Activated naive CD4-positive, alpha-beta T cell treated with anti-CD3 and anti-CD28 coated beads, Interleukin-2, amount 10 ng/mL, durations not matched to agents 7 days and 5 days (primary cell): Measurements from ENCODE around the gene ME3.
A peak's percentile ranks its signal among the peaks of the same experiment; 100 is the strongest.
"Not testable (repeated sequence)": the region's sequence is repeated elsewhere in the genome, so short reads cannot be mapped to it uniquely, and the experiment has no call there.

Experiments
- CTCF ChIA-PET: fragments of 350-600 bp; sonication (Branson Sonifier 250); formaldehyde crosslinking; loops from one replicate; lab custom pipeline; 2021; ENCODE audit warnings: antibody characterized with exemption; lab: Charles Lee
- DNase-seq: peaks from one replicate; pipeline ENCODE4 v3.0.0-alpha.2; 2020
- H3K27ac Mint-ChIP-seq: one replicate; pipeline ENCODE4 v1.8.0; 2021; ENCODE audit warnings: mild to moderate bottlenecking, moderate library complexity, mixed read lengths
- H3K27me3 Mint-ChIP-seq: one replicate; pipeline ENCODE4 v1.8.0; 2021; ENCODE audit warnings: mild to moderate bottlenecking, mixed read lengths
- H3K36me3 Mint-ChIP-seq: one replicate; pipeline ENCODE4 v1.8.0; 2021; ENCODE audit warnings: mixed read lengths
- H3K4me1 Mint-ChIP-seq: one replicate; pipeline ENCODE4 v1.8.0; 2021; ENCODE audit warnings: mixed read lengths
- H3K4me3 Mint-ChIP-seq: one replicate; pipeline ENCODE4 v1.8.0; 2021; ENCODE audit warnings: mild to moderate bottlenecking, moderate library complexity, mixed read lengths
- H3K9me3 Mint-ChIP-seq: one replicate; pipeline ENCODE4 v1.8.0; 2021; ENCODE audit warnings: mixed read lengths

ME3 gene

DNA sequence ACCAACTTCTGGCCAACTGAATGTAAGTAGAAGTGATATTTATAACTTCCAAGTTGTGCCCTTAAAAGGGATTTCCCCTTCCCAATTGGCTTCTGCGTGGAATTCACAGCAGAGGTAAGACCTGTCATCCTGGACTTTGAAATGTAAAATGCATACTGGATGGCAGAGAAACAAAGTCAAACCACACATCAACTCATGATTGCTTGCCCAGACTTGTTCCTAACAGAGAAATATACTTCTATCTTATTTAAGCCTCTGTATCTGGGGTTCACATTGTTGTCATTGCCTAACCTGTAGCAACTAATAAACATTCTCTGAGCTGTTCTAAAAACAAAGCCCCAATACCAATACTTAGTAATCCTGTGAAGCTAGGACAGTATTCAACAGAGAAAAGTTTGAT lies 6.2 kb downstream of the ME3 start:
- no peaks in the 10 kb centered on the region for H3K9me3 Mint-ChIP-seq
- H3K27me3 Mint-ChIP-seq, result peaks cover 26% of the 10 kb centered on the region
- no peak overlapping the region for H3K27ac Mint-ChIP-seq
- H3K4me3 Mint-ChIP-seq, result no peak overlapping the region
- no peaks in the 10 kb centered on the region for H3K36me3 Mint-ChIP-seq
- no peak for DNase-seq
- CTCF ChIA-PET, result interaction anchor here (0.6 kb wide), 1 partner anchor 34 kb away, joined by 3 read pairs; no protein-coding TSS in a partner anchor
- peaks cover 2% of the 10 kb centered on the region for H3K4me1 Mint-ChIP-seq

GRCh38 chr11:86664930-86665329 lies 7.5 kb downstream of the ME3 start:
- Mint-ChIP-seq H3K4me1 (no peaks in the 10 kb centered on the region), H3K9me3 (no peaks in the 10 kb centered on the region), H3K27me3 (peaks cover 17% of the 10 kb centered on the region), H3K36me3 (no peaks in the 10 kb centered on the region), H3K4me3 (no peak overlapping the region), H3K27ac (no peak overlapping the region)
- CTCF ChIA-PET, result no interaction called here
- no peak for DNase-seq

DNA sequence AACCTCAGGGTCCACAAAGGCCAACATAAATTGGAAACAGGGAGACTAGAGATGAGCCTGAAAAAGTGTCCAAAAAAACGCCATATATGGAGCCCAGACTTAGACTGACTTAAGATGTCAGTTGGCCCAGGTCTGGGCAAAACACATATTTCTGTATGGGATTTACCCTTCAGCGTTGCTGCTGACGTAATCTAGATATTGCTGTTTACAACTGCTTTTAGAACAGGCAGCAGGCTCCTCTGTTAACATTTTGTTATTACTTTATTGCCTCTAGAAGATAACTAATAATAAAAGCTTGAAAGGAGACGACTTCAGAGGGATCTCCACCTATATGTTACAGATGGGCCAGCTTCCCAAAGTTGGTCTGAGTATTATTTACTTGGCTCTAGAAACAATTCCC lies 8.7 kb downstream of the ME3 start:
- H3K27ac Mint-ChIP-seq, result no peak overlapping the region
- H3K36me3 Mint-ChIP-seq, result no peaks in the 10 kb centered on the region
- peaks cover 9% of the 10 kb centered on the region for H3K27me3 Mint-ChIP-seq
- no peaks in the 10 kb centered on the region for H3K9me3 Mint-ChIP-seq
- CTCF ChIA-PET, result no interaction called here
- no peaks in the 10 kb centered on the region for H3K4me1 Mint-ChIP-seq
- no peak for DNase-seq
- no peak overlapping the region for H3K4me3 Mint-ChIP-seq

GRCh38 chr11:86663291-86663690 lies 9.1 kb downstream of the ME3 start:
- no peaks in the 10 kb centered on the region for H3K36me3 Mint-ChIP-seq

GRCh38 chr11:86660736-86661135 lies 11.7 kb downstream of the ME3 start:
- H3K4me1 Mint-ChIP-seq, result no peaks in the 10 kb centered on the region
- CTCF ChIA-PET, result no interaction called here
- H3K27ac Mint-ChIP-seq, result no peak overlapping the region
- H3K4me3 Mint-ChIP-seq, result no peak overlapping the region
- no peaks in the 10 kb centered on the region for H3K36me3 Mint-ChIP-seq
- peaks cover 2% of the 10 kb centered on the region for H3K9me3 Mint-ChIP-seq
- H3K27me3 Mint-ChIP-seq, result peaks cover 5% of the 10 kb centered on the region
- no peak for DNase-seq

More at GRCh38 chr11:86663291-86663690, 9.1 kb downstream of the ME3 start:
- H3K27ac Mint-ChIP-seq, result no peak overlapping the region
- CTCF ChIA-PET, result no interaction called here
- no peak overlapping the region for H3K4me3 Mint-ChIP-seq
- no peak for DNase-seq
- no peaks in the 10 kb centered on the region for H3K4me1 Mint-ChIP-seq
- peaks cover 6% of the 10 kb centered on the region for H3K27me3 Mint-ChIP-seq
- no peaks in the 10 kb centered on the region for H3K9me3 Mint-ChIP-seq

DNA sequence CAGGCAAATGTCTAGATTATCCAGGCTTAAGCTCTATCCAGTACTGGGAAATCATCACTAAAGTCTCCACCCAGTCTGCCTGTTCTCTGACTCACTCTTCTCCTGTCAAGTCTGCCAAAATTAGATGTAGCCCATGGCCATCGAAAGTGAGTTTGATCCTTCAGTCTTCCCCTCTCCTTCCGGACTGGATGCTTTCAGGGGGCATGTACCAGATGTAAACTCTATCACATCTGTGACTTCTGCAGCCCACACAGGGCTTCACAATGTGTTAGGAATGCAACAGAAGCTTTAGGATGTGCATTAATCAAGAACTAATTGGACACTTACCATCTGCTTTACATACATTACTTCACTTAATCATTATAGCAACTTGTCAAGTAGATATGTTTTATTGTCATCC lies 12.3 kb downstream of the ME3 start:
- Mint-ChIP-seq H3K9me3 (peaks cover 2% of the 10 kb centered on the region), H3K36me3 (no peaks in the 10 kb centered on the region), H3K27me3 (no peaks in the 10 kb centered on the region), H3K4me3 (no peak overlapping the region), H3K27ac (no peak overlapping the region), H3K4me1 (no peaks in the 10 kb centered on the region)
- DNase-seq, result no peak
- CTCF ChIA-PET, result interaction anchor here (0.8 to 1.0 kb wide), 2 partner anchors 9 to 158 kb away, joined by 3 to 4 read pairs; no protein-coding TSS in a partner anchor

- DNase-seq, result no peak
- no peaks in the 10 kb centered on the region for H3K27me3 Mint-ChIP-seq
- H3K4me3 Mint-ChIP-seq, result no peak overlapping the region
- H3K36me3 Mint-ChIP-seq, result no peaks in the 10 kb centered on the region
- no peaks in the 10 kb centered on the region for H3K4me1 Mint-ChIP-seq
- CTCF ChIA-PET, result interaction anchor here (1.2 kb wide), 1 partner anchor 203 kb away, joined by 4 read pairs; no protein-coding TSS in a partner anchor
- H3K9me3 Mint-ChIP-seq, result peaks cover 2% of the 10 kb centered on the region
- no peak overlapping the region for H3K27ac Mint-ChIP-seq
These were observed 13.9 kb downstream of the ME3 start for GRCh38 chr11:86658534-86658933.

GRCh38 chr11:86645212-86645611 lies 27.2 kb downstream of the ME3 start:
- H3K4me1 Mint-ChIP-seq, DNase-seq, CTCF ChIA-PET, H3K36me3 Mint-ChIP-seq, H3K27ac Mint-ChIP-seq, H3K4me3 Mint-ChIP-seq: not testable (repeated sequence)
- Mint-ChIP-seq H3K27me3 (peaks cover 17% of the 10 kb centered on the region), H3K9me3 (peaks cover 11% of the 10 kb centered on the region)

- Mint-ChIP-seq H3K9me3 (peaks cover 11% of the 10 kb centered on the region), H3K27ac (no peak overlapping the region), H3K36me3 (no peaks in the 10 kb centered on the region), H3K4me3 (no peak overlapping the region), H3K27me3 (peaks cover 17% of the 10 kb centered on the region), H3K4me1 (no peaks in the 10 kb centered on the region)
- CTCF ChIA-PET, result no interaction called here
- DNase-seq, result no peak
These were observed 28.1 kb downstream of the ME3 start for GRCh38 chr11:86644291-86644690.

DNA sequence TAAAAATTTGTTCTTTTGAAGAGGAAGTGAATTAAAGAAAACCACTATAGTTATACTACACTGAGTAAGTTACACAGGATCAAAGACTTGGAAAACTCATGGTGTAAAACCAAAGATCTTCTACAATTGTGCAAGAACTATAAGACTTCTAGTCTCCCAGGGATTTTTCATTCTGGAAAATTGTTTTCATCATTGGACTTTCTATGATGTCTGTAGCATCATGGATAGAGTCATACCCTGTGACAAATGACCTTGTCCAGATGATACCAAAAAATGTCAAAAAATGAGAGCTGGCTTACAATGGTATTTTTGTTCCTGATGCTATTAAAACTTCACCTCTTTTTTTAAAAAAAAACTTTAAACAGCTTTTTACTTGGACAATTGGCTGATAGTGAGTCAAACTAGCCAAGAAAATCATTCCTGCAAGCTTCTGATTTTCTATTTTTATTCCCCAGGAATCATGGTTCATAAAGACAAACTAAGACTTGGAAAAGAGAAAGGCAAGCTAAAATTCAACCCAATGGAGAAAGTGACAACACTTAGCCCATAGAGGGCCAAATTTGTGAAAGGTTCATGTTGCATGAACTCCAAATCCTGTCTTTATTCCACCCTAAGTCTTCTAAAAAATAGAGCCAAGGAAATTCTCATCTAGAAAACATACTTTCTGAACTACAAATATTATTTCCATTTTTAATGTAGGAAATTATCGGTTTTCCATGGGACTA lies 30.7 kb downstream of the ME3 start:
- no peak for DNase-seq
- Mint-ChIP-seq H3K27ac (no peak overlapping the region), H3K4me1 (peaks cover 9% of the 10 kb centered on the region), H3K36me3 (no peaks in the 10 kb centered on the region), H3K4me3 (no peak overlapping the region), H3K9me3 (peaks cover 15% of the 10 kb centered on the region), H3K27me3 (peaks cover 19% of the 10 kb centered on the region)
- CTCF ChIA-PET, result no interaction called here

GRCh38 chr11:86639137-86639536 lies 33.3 kb downstream of the ME3 start:
- DNase-seq, result no peak
- Mint-ChIP-seq H3K36me3 (no peaks in the 10 kb centered on the region), H3K27ac (no peak overlapping the region), H3K27me3 (peaks cover 32% of the 10 kb centered on the region), H3K9me3 (peaks cover 12% of the 10 kb centered on the region), H3K4me3 (no peak overlapping the region), H3K4me1 (peaks cover 9% of the 10 kb centered on the region)
- CTCF ChIA-PET, result no interaction called here

DNA sequence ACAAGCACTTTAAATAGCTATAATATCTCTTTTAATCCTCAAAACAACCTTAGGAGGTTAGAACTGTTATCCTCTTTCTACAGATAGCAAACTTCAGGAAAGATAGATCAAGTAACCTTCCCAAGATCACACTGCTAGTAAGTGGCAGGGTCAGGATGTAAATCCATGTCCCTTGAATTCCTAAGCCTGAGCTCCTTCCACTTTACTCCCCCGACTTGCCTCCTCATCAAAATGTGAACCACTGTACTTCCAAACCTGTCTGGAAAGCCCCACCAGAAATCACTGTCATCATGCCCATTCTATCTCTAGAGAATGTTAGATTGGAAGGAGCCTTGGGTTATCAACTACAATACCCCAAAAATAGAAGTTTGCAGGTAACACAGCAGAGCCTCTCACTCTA lies 33.7 kb downstream of the ME3 start:
- CTCF ChIA-PET, result no interaction called here
- Mint-ChIP-seq H3K9me3 (peaks cover 12% of the 10 kb centered on the region), H3K4me1 (peaks cover 9% of the 10 kb centered on the region), H3K27me3 (peaks cover 33% of the 10 kb centered on the region), H3K4me3 (no peak overlapping the region), H3K36me3 (no peaks in the 10 kb centered on the region), H3K27ac (no peak overlapping the region)
- no peak for DNase-seq

GRCh38 chr11:86637988-86638387 lies 34.4 kb downstream of the ME3 start:
- Mint-ChIP-seq H3K9me3 (peaks cover 12% of the 10 kb centered on the region), H3K4me1 (peaks cover 9% of the 10 kb centered on the region), H3K36me3 (no peaks in the 10 kb centered on the region), H3K4me3 (no peak overlapping the region), H3K27me3 (peaks cover 33% of the 10 kb centered on the region), H3K27ac (no peak overlapping the region)
- CTCF ChIA-PET, result no interaction called here
- DNase-seq, result peak; percentile 24

DNA sequence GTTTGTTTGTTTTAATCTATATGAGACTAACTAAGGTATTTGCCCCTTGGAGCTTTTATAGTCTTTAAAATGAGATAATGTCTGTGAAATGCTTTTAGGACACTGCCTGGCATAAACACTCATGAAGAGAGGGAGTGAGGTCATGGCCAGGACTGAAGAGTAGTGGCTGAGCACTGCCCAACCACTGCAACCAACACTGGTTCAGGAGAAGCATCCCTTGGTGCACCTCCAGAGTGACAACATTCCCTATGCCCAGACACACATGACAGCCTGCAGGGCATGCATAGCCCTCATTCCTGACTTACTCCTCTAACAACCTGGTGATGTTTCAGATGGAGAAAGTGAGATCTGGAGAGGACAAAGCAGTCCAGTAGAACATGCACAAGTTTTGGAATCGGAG lies 36.1 kb downstream of the ME3 start:
- H3K36me3 Mint-ChIP-seq, result no peaks in the 10 kb centered on the region
- H3K27me3 Mint-ChIP-seq, result peaks cover 37% of the 10 kb centered on the region
- peaks cover 12% of the 10 kb centered on the region for H3K9me3 Mint-ChIP-seq
- no peak overlapping the region for H3K27ac Mint-ChIP-seq
- H3K4me1 Mint-ChIP-seq, result peaks cover 9% of the 10 kb centered on the region
- no peak for DNase-seq
- no peak overlapping the region for H3K4me3 Mint-ChIP-seq
- CTCF ChIA-PET, result no interaction called here

- H3K4me1 Mint-ChIP-seq, result peaks cover 5% of the 10 kb centered on the region
- H3K27me3 Mint-ChIP-seq, result peaks cover 28% of the 10 kb centered on the region
- H3K27ac Mint-ChIP-seq, result no peak overlapping the region
- peak; percentile 23 for DNase-seq
- CTCF ChIA-PET, result interaction anchor here (0.6 to 1.0 kb wide), 2 partner anchors 83 to 175 kb away, joined by 3 to 4 read pairs; no protein-coding TSS in a partner anchor
- no peaks in the 10 kb centered on the region for H3K36me3 Mint-ChIP-seq
- no peak overlapping the region for H3K4me3 Mint-ChIP-seq
- peaks cover 5% of the 10 kb centered on the region for H3K9me3 Mint-ChIP-seq
These were observed 39.7 kb downstream of the ME3 start for GRCh38 chr11:86632499-86633269.
